Stomach (tissue), 9 donors: ENCODE data around the gene TBPL1. TPM values are rescaled to one million over a fixed set of nuclear protein-coding genes. Genes with fewer than 3 reads are reported as not detected.
"Not testable (repeated sequence)": the region's sequence is repeated elsewhere in the genome, so short reads cannot be mapped to it uniquely, and the experiment has no call there.

Experiments used
- DNase-seq, 2 donors: peaks; one replicate each; pipeline versions ENCODE4 v3.0.0 to v3.0.0-alpha.2; 2013 to 2019
- H3K27ac ChIP-seq, 5 donors: fragments of 200-600 bp in 4 of 5; sonication (generic) in 4 of 5; one replicate each; pipeline ENCODE4 v1.5.1; 2013 to 2019; ENCODE audit warnings: mild to moderate bottlenecking in 1 of 5, moderate library complexity in 1 of 5
- H3K27me3 ChIP-seq, 3 donors: fragments of 200-600 bp; sonication (generic); one replicate each; pipeline ENCODE4 v1.5.1; 2017 to 2019; ENCODE audit warnings: mixed run types in 1 of 3
- H3K36me3 ChIP-seq, 4 donors: fragments of 200-600 bp; sonication (generic); 1 replicate in 3 of 4; 2 replicates in 1 of 4; pipeline ENCODE4 v1.5.1; 2016 to 2019
- H3K4me1 ChIP-seq, 4 donors: fragments of 200-600 bp; sonication (generic); one replicate each; pipeline ENCODE4 v1.5.1; 2016 to 2019
- H3K4me3 ChIP-seq, 4 donors: fragments of 200-600 bp; sonication (generic) in 3 of 4; one replicate each; pipeline ENCODE4 v1.5.1; 2016 to 2019; ENCODE audit warnings: mild to moderate bottlenecking in 1 of 4
- H3K9me3 ChIP-seq, 4 donors: fragments of 200-600 bp; sonication (generic); one replicate each; pipeline ENCODE4 v1.5.1; 2016 to 2019
- CTCF ChIP-seq, 7 experiments: fragments of 450-650 bp in 4 of 7; fragments of 200-600 bp in 3 of 7; sonication (generic) in 3 of 7; IDR thresholded peaks; one replicate each; pipeline ENCODE4 v1.5.1; 2016 to 2019; ENCODE audit warnings: antibody characterized with exemption in 7 of 7, control low read depth in 2 of 7, mild to moderate bottlenecking in 1 of 7
- EP300 ChIP-seq: sonication (generic); formaldehyde crosslinking; IDR thresholded peaks from one replicate; pipeline ENCODE4 v1.6.1; 2017; ENCODE audit warnings: antibody characterized with exemption
- POLR2A ChIP-seq, 4 donors: fragments of 450-650 bp; IDR thresholded peaks; one replicate each; pipeline ENCODE4 v1.6.1; 2016; ENCODE audit warnings: antibody characterized with exemption in 4 of 4, control low read depth in 2 of 4, mild to moderate bottlenecking in 1 of 4, moderate library complexity in 1 of 4
- POLR2AphosphoS5 ChIP-seq, 3 donors: sonication (generic); formaldehyde crosslinking; IDR thresholded peaks; one replicate each; pipeline ENCODE4 v1.6.1; 2016; ENCODE audit warnings: antibody characterized with exemption in 3 of 3
- WGBS, 5 donors: extraction: QIAGEN DNeasy Blood & Tissue Kit in 3 of 5; methylation state at CpG; one replicate each; pipeline versions ENCODE4 v1.1.5 to v1.1.7; 2013 to 2018; 5-methylcytosine and 5-hydroxymethylcytosine counted together
- intact Hi-C: fragments of 100-400 bp; cut with DNase I; formaldehyde crosslinking; loops from one replicate; pipeline ENCODE4 v1.15.1; 2023; ENCODE audit warnings: low total_unique reads
- polyA plus RNA-seq, 3 donors: library from polyadenylated mRNA; stranded (reverse); fragments of 200-250 nt; gene quantifications; one replicate each; pipeline ENCODE4 v1.2.3, GENCODE V29; 2013
- total RNA-seq, 5 donors: library from RNA; depleted of rRNA; stranded (reverse); fragments of >200 nt; gene quantifications; one replicate each; pipeline versions ENCODE4 v1.1.0 to v1.2.3, GENCODE V29; 2014 to 2016
- donor health status: healthy with polysubstance abuse.
- donor health status: Bipolar disorder and iron deficiency.
- donor health status: healthy.

TBPL1 gene
- total and polyA plus RNA-seq, 8 donors: 0.29 to 67.7 (median 17.7) TPM

GRCh38 chr6:133965817-133966360 lies 12.9 kb downstream of the TBPL1 start:
- 79 to 86% (median 81%) methylated on average over 4 of the region's 4 CpGs for WGBS, 5 donors
- no peaks in the 10 kb centered on the region for H3K36me3 ChIP-seq
- no peak overlapping the region for H3K27ac ChIP-seq
- no peaks in the 10 kb centered on the region for H3K9me3 ChIP-seq
- H3K4me1 ChIP-seq: peaks cover 3 to 78% (median 30%) of the 10 kb centered on the region in 4 donors
- no peaks in the 10 kb centered on the region for H3K27me3 ChIP-seq
- no peak for TF ChIP-seq CTCF (IDR thresholded peaks at IDR 0.05)
- TF ChIP-seq POLR2A (IDR thresholded peaks at IDR 0.05): no peak
- TF ChIP-seq EP300: no peak
- TF ChIP-seq POLR2AphosphoS5 (IDR thresholded peaks at IDR 0.05): no peak
- no peak overlapping the region for H3K4me3 ChIP-seq
- no peak for DNase-seq
- intact Hi-C loops: no loop called here

- Histone ChIP-seq H3K27me3 (no peaks in the 10 kb centered on the region), H3K4me3 (no peak overlapping the region), H3K9me3 (no peaks in the 10 kb centered on the region), H3K36me3 (no peaks in the 10 kb centered on the region), H3K4me1 (peaks cover 4 to 82% (median 32%) of the 10 kb centered on the region in 4 donors), H3K27ac (no peak overlapping the region)
- DNase-seq: no peak
- no peak for TF ChIP-seq CTCF (IDR thresholded peaks at IDR 0.05)
- TF ChIP-seq EP300: no peak
- WGBS, 5 donors: 69 to 80% (median 76%) methylated on average over 5 of the region's 5 CpGs
- intact Hi-C loops: no loop called here
Observed at GRCh38 chr6:133966654-133967329, 13.8 kb downstream of the TBPL1 start.

- 89 to 96% (median 94%) methylated on average over 4 of the region's 4 CpGs for WGBS, 5 donors
- H3K4me1 ChIP-seq: peaks cover 10 to 82% (median 35%) of the 10 kb centered on the region in 4 donors
- H3K4me3 ChIP-seq: no peak overlapping the region
- DNase-seq: no peak
- no peaks in the 10 kb centered on the region for H3K27me3 ChIP-seq
- intact Hi-C loops: no loop called here
- no peaks in the 10 kb centered on the region for H3K9me3 ChIP-seq
- no peaks in the 10 kb centered on the region for H3K36me3 ChIP-seq
- TF ChIP-seq POLR2AphosphoS5 (IDR thresholded peaks at IDR 0.05): no peak
- TF ChIP-seq EP300: no peak
- no peak for TF ChIP-seq CTCF (IDR thresholded peaks at IDR 0.05)
- TF ChIP-seq POLR2A (IDR thresholded peaks at IDR 0.05): no peak
- H3K27ac ChIP-seq: no peak overlapping the region
Observed at GRCh38 chr6:133967347-133967746, 14.3 kb downstream of the TBPL1 start.

GRCh38 chr6:133967835-133968234 lies 14.8 kb downstream of the TBPL1 start:
- H3K4me3 ChIP-seq, intact Hi-C loops, H3K36me3 ChIP-seq, H3K9me3 ChIP-seq, H3K27ac ChIP-seq, H3K27me3 ChIP-seq, DNase-seq: not testable (repeated sequence)
- WGBS, 5 donors: 87 to 94% (median 91%) methylated on average over 8 of the region's 8 CpGs
- peaks cover 11 to 82% (median 34%) of the 10 kb centered on the region in 4 donors for H3K4me1 ChIP-seq

- WGBS, 5 donors: 77 to 90% (median 85%) methylated on average over 1 of the region's 1 CpG
- TF ChIP-seq POLR2A (IDR thresholded peaks at IDR 0.05) (no peak), CTCF (IDR thresholded peaks at IDR 0.05) (no peak), POLR2AphosphoS5 (IDR thresholded peaks at IDR 0.05) (no peak)
- no peak for DNase-seq
Observed at GRCh38 chr6:133969285-133969920, 16.4 kb downstream of the TBPL1 start.

More at GRCh38 chr6:133969285-133969920, 16.4 kb downstream of the TBPL1 start:
- Histone ChIP-seq H3K27ac (no peak overlapping the region), H3K36me3 (no peaks in the 10 kb centered on the region), H3K27me3 (no peaks in the 10 kb centered on the region), H3K4me3 (no peak overlapping the region), H3K4me1 (peaks cover 8 to 77% (median 33%) of the 10 kb centered on the region in 4 donors), H3K9me3 (no peaks in the 10 kb centered on the region)
- intact Hi-C loops: no loop called here
